CD14-positive monocyte (primary cell): ENCODE measurements around the gene CHN2. TPM values are rescaled to one million over a fixed set of nuclear protein-coding genes. Genes with fewer than 3 reads are reported as not detected.

Experiments
- DNase-seq, 3 donors: peaks; one replicate each; pipeline ENCODE4 v3.0.0-alpha.2; 2011 to 2022
- H2AFZ ChIP-seq: 2 replicates; pipeline ENCODE4 v1.6.0; 2012; ENCODE audit warnings: mild to moderate bottlenecking, low read depth, low read length, inconsistent platforms; ENCODE audit not compliant: insufficient read depth, poor library complexity, severe bottlenecking
- H3K27ac ChIP-seq, 2 donors: 1 replicate in 1 of 2; 2 replicates in 1 of 2; pipeline ENCODE4 v1.5.1; 2012 to 2013; ENCODE audit warnings: low read length in 2 of 2, control low read depth in 1 of 2, inconsistent platforms in 1 of 2, low read depth in 1 of 2, mild to moderate bottlenecking in 1 of 2
- H3K27me3 ChIP-seq, 2 donors: one replicate each; pipeline versions ENCODE4 v1.6.0 to v1.6.1; 2011 to 2013; ENCODE audit warnings: low read length in 2 of 2; ENCODE audit not compliant: control insufficient read depth in 2 of 2, insufficient read depth in 2 of 2
- H3K36me3 ChIP-seq, 2 donors: replicated peaks in 1 of 2; 1 replicate in 1 of 2; 2 replicates in 1 of 2; pipeline versions ENCODE4 v1.5.1 to v1.6.1; 2012 to 2013; ENCODE audit warnings: low read length in 2 of 2, control low read depth in 1 of 2, inconsistent platforms in 1 of 2, mild to moderate bottlenecking in 1 of 2; ENCODE audit not compliant: insufficient read depth in 2 of 2, control insufficient read depth in 1 of 2
- H3K4me1 ChIP-seq, 2 donors: 1 replicate in 1 of 2; 2 replicates in 1 of 2; pipeline versions ENCODE4 v1.5.1 to v1.6.1; 2012 to 2013; ENCODE audit warnings: low read length in 2 of 2, control low read depth in 1 of 2, inconsistent platforms in 1 of 2, mild to moderate bottlenecking in 1 of 2, moderate library complexity in 1 of 2; ENCODE audit not compliant: insufficient read depth in 2 of 2, control insufficient read depth in 1 of 2
- H3K4me2 ChIP-seq: replicated peaks from 2 replicates; pipeline ENCODE3; 2012; ENCODE audit warnings: low read length, moderate library complexity, mild to moderate bottlenecking; ENCODE audit not compliant: poor library complexity, severe bottlenecking; ENCODE audit errors: extremely low read depth
- H3K4me3 ChIP-seq, 3 experiments: fragments of 200-600 bp in 1 of 3; sonication (generic) in 1 of 3; replicated peaks in 1 of 3; 1 replicate in 2 of 3; 2 replicates in 1 of 3; pipeline ENCODE4 v1.5.1; 2011 to 2013; ENCODE audit warnings: low read length in 3 of 3, mild to moderate bottlenecking in 3 of 3, control low read depth in 2 of 3, low read depth in 2 of 3, inconsistent platforms in 1 of 3, moderate library complexity in 1 of 3
- H3K79me2 ChIP-seq: 2 replicates; pipeline ENCODE4 v1.6.0; 2012; ENCODE audit warnings: mild to moderate bottlenecking, control low read depth, inconsistent platforms, low read length, moderate library complexity; ENCODE audit not compliant: insufficient read depth
- H3K9ac ChIP-seq: 2 replicates; pipeline ENCODE4 v1.6.0; 2017; ENCODE audit warnings: low read length, mild to moderate bottlenecking; ENCODE audit not compliant: insufficient read depth, poor library complexity, severe bottlenecking
- H3K9me3 ChIP-seq, 2 donors: replicated peaks in 1 of 2; 1 replicate in 1 of 2; 2 replicates in 1 of 2; pipeline versions ENCODE4 v1.5.1 to v1.6.1; 2012 to 2013; ENCODE audit warnings: low read length in 2 of 2, control low read depth in 1 of 2; ENCODE audit not compliant: control insufficient read depth in 1 of 2, insufficient read depth in 1 of 2
- H4K20me1 ChIP-seq: 2 replicates; pipeline ENCODE4 v1.6.0; 2012; ENCODE audit warnings: mild to moderate bottlenecking, low read length, control low read depth, moderate library complexity; ENCODE audit not compliant: insufficient read depth
- H3K27ac Mint-ChIP-seq, 7 donors: one replicate each; pipeline ENCODE4 v1.8.0; 2020; ENCODE audit warnings: mild to moderate bottlenecking in 7 of 7, mixed read lengths in 7 of 7, moderate library complexity in 6 of 7, inconsistent platforms in 2 of 7
- H3K27me3 Mint-ChIP-seq, 3 donors: one replicate each; pipeline ENCODE4 v1.8.0; 2021 to 2022; ENCODE audit warnings: low read depth in 3 of 3, mild to moderate bottlenecking in 3 of 3, mixed read lengths in 3 of 3, moderate library complexity in 3 of 3, inconsistent platforms in 1 of 3
- H3K36me3 Mint-ChIP-seq, 2 donors: one replicate each; pipeline ENCODE4 v1.8.0; 2020; ENCODE audit warnings: mixed read lengths in 2 of 2, inconsistent platforms in 1 of 2, mild to moderate bottlenecking in 1 of 2
- H3K4me1 Mint-ChIP-seq: one replicate; pipeline ENCODE4 v1.8.0; 2020; ENCODE audit warnings: mild to moderate bottlenecking, mixed read lengths
- H3K4me3 Mint-ChIP-seq, 2 donors: one replicate each; pipeline ENCODE4 v1.8.0; 2020; ENCODE audit warnings: mild to moderate bottlenecking in 2 of 2, mixed read lengths in 2 of 2, moderate library complexity in 1 of 2
- H3K9me3 Mint-ChIP-seq, 7 donors: one replicate each; pipeline ENCODE4 v1.8.0; 2020 to 2022; ENCODE audit warnings: mixed read lengths in 7 of 7, mild to moderate bottlenecking in 6 of 7, moderate library complexity in 6 of 7, inconsistent platforms in 2 of 7
- WGBS: methylation state at CpG from one replicate; pipeline ENCODE4 v1.1.5; 2013; ENCODE audit warnings: missing lambda C conversion rate; ENCODE audit not compliant: insufficient coverage; 5-methylcytosine and 5-hydroxymethylcytosine counted together
- intact Hi-C, 2 donors: fragments of 100-400 bp; cut with micrococcal nuclease; formaldehyde crosslinking; loops; one replicate each; pipeline versions ENCODE4 v1.15.0 to v1.15.1; 2023
- polyA plus RNA-seq, 3 donors: library from polyadenylated mRNA; depleted of rRNA in 1 of 3; unstranded in 2 of 3; stranded (reverse) in 1 of 3; fragments of 300-500 nt in 2 of 3; fragments of >200 nt in 1 of 3; fragmentation: Illumina TruSeq in 2 of 3; gene quantifications; 1 replicate in 2 of 3; 2 replicates in 1 of 3; pipeline ENCODE4 v1.2.3, GENCODE V29; 2012 to 2021
- TF ChIP-seq, protein P1 (sequence below): fragments of 200-600 bp; IDR thresholded peaks from one replicate; pipeline ENCODE4 v1.8.0; 2022; ENCODE audit warnings: antibody characterized with exemption, mild to moderate bottlenecking

The CHN2 gene
- polyA plus RNA-seq, 3 donors = 26.6 to 66.5 (median 44.8) TPM

DNA sequence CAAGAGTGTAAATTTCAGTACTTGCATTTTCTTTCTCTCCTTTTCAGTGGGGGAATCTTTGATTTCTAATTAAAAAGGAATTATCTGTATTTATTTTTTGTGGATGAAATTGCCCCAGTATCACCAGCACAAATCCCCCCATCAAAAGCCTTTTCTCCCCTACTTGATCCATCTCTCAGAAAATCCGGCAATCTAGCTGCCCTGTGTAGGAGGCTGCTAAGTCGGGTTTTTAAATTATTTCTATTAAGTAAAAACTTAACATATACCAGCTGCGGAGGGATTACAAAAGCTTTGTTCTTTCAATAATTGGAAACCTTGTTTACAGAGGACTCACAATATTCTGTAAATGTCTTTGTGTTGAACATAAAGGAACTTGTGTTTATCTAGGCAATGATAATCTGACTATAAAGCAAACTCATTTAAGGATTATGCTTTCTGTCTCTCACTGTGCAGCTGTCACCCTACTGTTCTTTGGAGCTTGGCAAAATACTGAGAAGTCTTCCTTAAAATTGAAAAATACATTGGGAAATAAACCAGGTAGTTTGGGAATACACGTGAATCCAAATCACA lies 191.7 kb downstream of the CHN2 start:
- H3K4me1 ChIP-seq = no peaks in the 10 kb centered on the region
- H3K4me3 ChIP-seq = no peak overlapping the region
- H3K27me3 ChIP-seq = no peaks in the 10 kb centered on the region
- peaks cover 4% of the 10 kb centered on the region for H3K4me1 Mint-ChIP-seq
- no peaks in the 10 kb centered on the region for H3K79me2 ChIP-seq
- H3K27ac Mint-ChIP-seq = no peak overlapping the region
- no peaks in the 10 kb centered on the region for H3K36me3 ChIP-seq
- H3K27ac ChIP-seq = no peak overlapping the region
- H3K4me2 ChIP-seq = no peak overlapping the region
- no CpG with 5 or more reads among the region's 4 CpGs for WGBS
- H3K9me3 Mint-ChIP-seq = peaks cover 0 to 2% (median 0%) of the 10 kb centered on the region in 7 donors
- no peaks in the 10 kb centered on the region for H3K27me3 Mint-ChIP-seq
- H3K4me3 Mint-ChIP-seq = no peak overlapping the region
- H4K20me1 ChIP-seq = peaks cover 34% of the 10 kb centered on the region
- intact Hi-C loops = no loop called here
- peaks cover 0 to 16% of the 10 kb centered on the region in 2 donors for H3K36me3 Mint-ChIP-seq
- no peak for DNase-seq
- no peak overlapping the region for H3K9ac ChIP-seq
- no peak overlapping the region for H2AFZ ChIP-seq
- no peaks in the 10 kb centered on the region for H3K9me3 ChIP-seq
- TF ChIP-seq, protein P1, sequence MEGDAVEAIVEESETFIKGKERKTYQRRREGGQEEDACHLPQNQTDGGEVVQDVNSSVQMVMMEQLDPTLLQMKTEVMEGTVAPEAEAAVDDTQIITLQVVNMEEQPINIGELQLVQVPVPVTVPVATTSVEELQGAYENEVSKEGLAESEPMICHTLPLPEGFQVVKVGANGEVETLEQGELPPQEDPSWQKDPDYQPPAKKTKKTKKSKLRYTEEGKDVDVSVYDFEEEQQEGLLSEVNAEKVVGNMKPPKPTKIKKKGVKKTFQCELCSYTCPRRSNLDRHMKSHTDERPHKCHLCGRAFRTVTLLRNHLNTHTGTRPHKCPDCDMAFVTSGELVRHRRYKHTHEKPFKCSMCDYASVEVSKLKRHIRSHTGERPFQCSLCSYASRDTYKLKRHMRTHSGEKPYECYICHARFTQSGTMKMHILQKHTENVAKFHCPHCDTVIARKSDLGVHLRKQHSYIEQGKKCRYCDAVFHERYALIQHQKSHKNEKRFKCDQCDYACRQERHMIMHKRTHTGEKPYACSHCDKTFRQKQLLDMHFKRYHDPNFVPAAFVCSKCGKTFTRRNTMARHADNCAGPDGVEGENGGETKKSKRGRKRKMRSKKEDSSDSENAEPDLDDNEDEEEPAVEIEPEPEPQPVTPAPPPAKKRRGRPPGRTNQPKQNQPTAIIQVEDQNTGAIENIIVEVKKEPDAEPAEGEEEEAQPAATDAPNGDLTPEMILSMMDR = no peak

DNA sequence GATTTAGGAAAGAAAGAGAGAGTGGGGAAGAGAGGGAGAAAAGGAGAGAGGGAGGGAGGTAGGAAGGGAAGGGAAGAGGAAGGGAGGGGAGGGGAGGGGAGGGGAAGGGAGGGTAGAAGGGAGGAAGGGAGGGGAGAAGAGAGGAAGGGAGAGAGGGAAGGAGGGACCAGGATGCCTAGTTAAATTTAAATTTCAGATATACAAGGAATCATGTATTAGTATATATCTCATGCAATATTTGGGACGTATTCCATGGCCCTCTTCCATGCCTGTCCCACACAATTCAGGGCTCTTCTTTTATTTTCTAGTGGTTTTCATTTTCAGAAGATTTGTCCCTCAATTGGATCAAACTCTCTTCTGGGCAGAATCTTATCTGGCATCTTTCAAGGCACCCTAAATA lies 196.7 kb downstream of the CHN2 start:
- H3K27me3 Mint-ChIP-seq = peaks cover 0 to 2% (median 0%) of the 10 kb centered on the region in 3 donors
- peaks cover 4 to 15% of the 10 kb centered on the region in 2 donors for H3K36me3 Mint-ChIP-seq
- H3K27ac Mint-ChIP-seq = peak overlapping the region in 1 of 7 donors; percentile 69
- no peak overlapping the region for H2AFZ ChIP-seq
- H3K27ac ChIP-seq = no peak overlapping the region
- no peaks in the 10 kb centered on the region for H3K9me3 Mint-ChIP-seq
- TF ChIP-seq, protein P1 = no peak
- no peak overlapping the region for H3K9ac ChIP-seq
- H3K4me1 Mint-ChIP-seq = peaks cover 2% of the 10 kb centered on the region
- H3K4me1 ChIP-seq = no peaks in the 10 kb centered on the region
- intact Hi-C loops = no loop called here
- no peak overlapping the region for H3K4me3 Mint-ChIP-seq
- no CpG with 5 or more reads among the region's 1 CpG for WGBS
- no peak overlapping the region for H3K4me3 ChIP-seq
- H3K36me3 ChIP-seq = no peaks in the 10 kb centered on the region
- no peak overlapping the region for H3K4me2 ChIP-seq
- peaks cover 17% of the 10 kb centered on the region for H4K20me1 ChIP-seq
- H3K27me3 ChIP-seq = no peaks in the 10 kb centered on the region
- no peaks in the 10 kb centered on the region for H3K79me2 ChIP-seq
- DNase-seq = no peak
- no peaks in the 10 kb centered on the region for H3K9me3 ChIP-seq
